ENCODE measurements around the gene CMBL. TPM values are rescaled to one million over a fixed set of nuclear protein-coding genes. Genes with fewer than 3 reads are reported as not detected.

CMBL gene
- total RNA-seq, 1 experiment from 2014 or later, result 43.2 TPM

GRCh38 chr5:10297646-10298204, 10.0 kb downstream of the CMBL start:
- ATAC-seq (no peak), DNase-seq (ENCODE audit: low read depth, low spot score) (no peak)
- H3K27ac ChIP-seq (ENCODE audit: low read length), result no peak overlapping the region
- H3K27me3 ChIP-seq (ENCODE audit: control insufficient read depth, insufficient read depth, low read length), result no peaks in the 10 kb centered on the region
- ChIA-PET POLR2A (no interaction called here), CTCF (interaction anchor here (0.7 kb wide), 1 partner anchor 67 kb away, joined by 3 read pairs; no protein-coding TSS in a partner anchor)
- no peaks in the 10 kb centered on the region for H3K9me3 ChIP-seq (ENCODE audit: control insufficient read depth, insufficient read depth, low read depth, low read length)
- intact Hi-C loops (cut with micrococcal nuclease; ENCODE audit: unreplicated experiment), result no loop called here
- in situ Hi-C loops (cut with HindIII; ENCODE audit: low pct_unique_long_range_greater_than_20kb, low sequenced_read_pairs), result no loop called here
- BruUV-seq (replicated peaks), result no TSS peak
- peaks cover 14% of the 10 kb centered on the region for H3K4me1 ChIP-seq (ENCODE audit: control insufficient read depth, insufficient read depth, low read length)
- no peak overlapping the region for H3K4me3 ChIP-seq (ENCODE audit: low read depth in 2 of 2, low read length in 2 of 2)
- H3K36me3 ChIP-seq (ENCODE audit: control insufficient read depth, insufficient read depth, low read length), result no peaks in the 10 kb centered on the region
- no peak for TF ChIP-seq POLR2AphosphoS5 (IDR thresholded peaks at IDR 0.05; ENCODE audit: low read depth, low read length)

- intact Hi-C loops (cut with micrococcal nuclease; ENCODE audit: unreplicated experiment) (no loop called here), in situ Hi-C loops (cut with HindIII; ENCODE audit: low pct_unique_long_range_greater_than_20kb, low sequenced_read_pairs) (no loop called here)
- no peaks in the 10 kb centered on the region for H3K27me3 ChIP-seq (ENCODE audit: control insufficient read depth, insufficient read depth, low read length)
- ChIA-PET POLR2A (no interaction called here), CTCF (interaction anchor here (1.6 kb wide), 1 partner anchor 13 kb away, joined by 6 read pairs; no protein-coding TSS in a partner anchor)
- ATAC-seq, result no peak
- no peaks in the 10 kb centered on the region for H3K36me3 ChIP-seq (ENCODE audit: control insufficient read depth, insufficient read depth, low read length)
- BruUV-seq (replicated peaks), result no TSS peak
- H3K27ac ChIP-seq (ENCODE audit: low read length), result no peak overlapping the region
- TF ChIP-seq SIN3A (IDR thresholded peaks at IDR 0.05; ENCODE audit: borderline replicate concordance, insufficient read depth, low read depth, low read length), result no peak
- H3K9me3 ChIP-seq (ENCODE audit: control insufficient read depth, insufficient read depth, low read depth, low read length), result no peaks in the 10 kb centered on the region
- no peak for DNase-seq (ENCODE audit: low read depth, low spot score)
- no peaks in the 10 kb centered on the region for H3K4me1 ChIP-seq (ENCODE audit: control insufficient read depth, insufficient read depth, low read length)
- H3K4me3 ChIP-seq (ENCODE audit: low read depth in 2 of 2, low read length in 2 of 2), result no peak overlapping the region
Observed at GRCh38 chr5:10295619-10296326, 11.9 kb downstream of the CMBL start.

GRCh38 chr5:10293907-10294662, 13.6 kb downstream of the CMBL start:
- no peaks in the 10 kb centered on the region for H3K9me3 ChIP-seq (ENCODE audit: control insufficient read depth, insufficient read depth, low read depth, low read length)
- in situ Hi-C loops (cut with HindIII; ENCODE audit: low pct_unique_long_range_greater_than_20kb, low sequenced_read_pairs) (no loop called here), intact Hi-C loops (cut with micrococcal nuclease; ENCODE audit: unreplicated experiment) (no loop called here)
- H3K4me3 ChIP-seq (ENCODE audit: low read depth in 2 of 2, low read length in 2 of 2), result no peak overlapping the region
- POLR2A ChIA-PET, result interaction anchor here (0.6 to 0.7 kb wide), 4 partner anchors 17 to 204 kb away, joined by 3 to 8 read pairs (median 4); no protein-coding TSS in a partner anchor
- CTCF ChIA-PET, result interaction anchor here (0.7 to 1.6 kb wide), 2 partner anchors 11 to 100 kb away, joined by 3 to 6 read pairs; no protein-coding TSS in a partner anchor
- TF ChIP-seq TCF7L2 (IDR thresholded peaks at IDR 0.05; ENCODE audit: low read depth, low read length) (no peak), SIN3A (IDR thresholded peaks at IDR 0.05; ENCODE audit: borderline replicate concordance, insufficient read depth, low read depth, low read length) (no peak), CTCF (IDR thresholded peaks at IDR 0.05) (no peak), POLR2AphosphoS5 (IDR thresholded peaks at IDR 0.05; ENCODE audit: low read depth, low read length) (no peak), REST (IDR thresholded peaks at IDR 0.05; ENCODE audit: insufficient read depth in 1 of 2, low read depth in 2 of 2, low read length in 1 of 2) (no peak)
- no peaks in the 10 kb centered on the region for H3K27me3 ChIP-seq (ENCODE audit: control insufficient read depth, insufficient read depth, low read length)
- ATAC-seq (no peak), DNase-seq (ENCODE audit: low read depth, low spot score) (no peak)
- H3K27ac ChIP-seq (ENCODE audit: low read length), result no peak overlapping the region
- H3K4me1 ChIP-seq (ENCODE audit: control insufficient read depth, insufficient read depth, low read length), result peaks cover 6% of the 10 kb centered on the region; the same call in 1 of the 2 replicates
- BruUV-seq (replicated peaks), result no TSS peak
- H3K36me3 ChIP-seq (ENCODE audit: control insufficient read depth, insufficient read depth, low read length), result no peaks in the 10 kb centered on the region
